ENCODE results near the gene IRF9. TPM values are rescaled to one million over a fixed set of nuclear protein-coding genes. Genes with fewer than 3 reads are reported as not detected.

The IRF9 gene
- polyA plus RNA-seq, 1 donor, result 104 TPM

GRCh38 chr14:24178399-24179178 lies 17.5 kb downstream of the IRF9 start:
- Histone ChIP-seq H3K9me3 (ENCODE audit: control insufficient read depth, low read depth, low read length) (no peaks in the 10 kb centered on the region), H3K27ac (ENCODE audit: low read length) (peak overlapping the region; percentile 91), H3K36me3 (ENCODE audit: control insufficient read depth, insufficient read depth, low read length) (peaks cover 85% of the 10 kb centered on the region), H3K4me1 (ENCODE audit: control insufficient read depth, insufficient read depth, low read length) (peaks cover 56% of the 10 kb centered on the region), H3K27me3 (ENCODE audit: control insufficient read depth, insufficient read depth, low read length) (no peaks in the 10 kb centered on the region), H3K4me3 (ENCODE audit: low read length) (no peak overlapping the region)
- no peak for DNase-seq
- WGBS (ENCODE audit: insufficient coverage, low lambda C conversion rate), result no CpG with 5 or more reads among the region's 12 CpGs

- WGBS (ENCODE audit: insufficient coverage, low lambda C conversion rate), result no CpG with 5 or more reads among the region's 14 CpGs
- Histone ChIP-seq H3K27ac (ENCODE audit: low read length) (peak overlapping the region; percentile 91), H3K4me1 (ENCODE audit: control insufficient read depth, insufficient read depth, low read length) (peaks cover 56% of the 10 kb centered on the region), H3K27me3 (ENCODE audit: control insufficient read depth, insufficient read depth, low read length) (no peaks in the 10 kb centered on the region), H3K4me3 (ENCODE audit: low read length) (no peak overlapping the region), H3K36me3 (ENCODE audit: control insufficient read depth, insufficient read depth, low read length) (peaks cover 93% of the 10 kb centered on the region), H3K9me3 (ENCODE audit: control insufficient read depth, low read depth, low read length) (no peaks in the 10 kb centered on the region)
- DNase-seq, result peak in 1 of 2 donors; percentile 12
These were observed 18.4 kb downstream of the IRF9 start for GRCh38 chr14:24179294-24179960.

- Histone ChIP-seq H3K36me3 (ENCODE audit: control insufficient read depth, insufficient read depth, low read length) (peaks cover 94% of the 10 kb centered on the region), H3K4me1 (ENCODE audit: control insufficient read depth, insufficient read depth, low read length) (peaks cover 56% of the 10 kb centered on the region), H3K9me3 (ENCODE audit: control insufficient read depth, low read depth, low read length) (no peaks in the 10 kb centered on the region), H3K27ac (ENCODE audit: low read length) (peak overlapping the region; percentile 91), H3K27me3 (ENCODE audit: control insufficient read depth, insufficient read depth, low read length) (no peaks in the 10 kb centered on the region), H3K4me3 (ENCODE audit: low read length) (no peak overlapping the region)
- no CpG with 5 or more reads among the region's 18 CpGs for WGBS (ENCODE audit: insufficient coverage, low lambda C conversion rate)
- DNase-seq, result peak; percentile 81 to 91
These were observed 19.1 kb downstream of the IRF9 start for GRCh38 chr14:24179961-24180796.

- no peak for DNase-seq
- no peaks in the 10 kb centered on the region for H3K9me3 ChIP-seq (ENCODE audit: control insufficient read depth, low read depth, low read length)
- peaks cover 100% of the 10 kb centered on the region for H3K36me3 ChIP-seq (ENCODE audit: control insufficient read depth, insufficient read depth, low read length)
- no peak overlapping the region for H3K4me3 ChIP-seq (ENCODE audit: low read length)
- peak overlapping the region; percentile 91 for H3K27ac ChIP-seq (ENCODE audit: low read length)
- H3K27me3 ChIP-seq (ENCODE audit: control insufficient read depth, insufficient read depth, low read length), result no peaks in the 10 kb centered on the region
- H3K4me1 ChIP-seq (ENCODE audit: control insufficient read depth, insufficient read depth, low read length), result peaks cover 52% of the 10 kb centered on the region
- WGBS (ENCODE audit: insufficient coverage, low lambda C conversion rate), result no CpG with 5 or more reads among the region's 19 CpGs
These were observed 20.5 kb downstream of the IRF9 start for GRCh38 chr14:24181371-24182077.

GRCh38 chr14:24182110-24182882 lies 21.2 kb downstream of the IRF9 start:
- Histone ChIP-seq H3K36me3 (ENCODE audit: control insufficient read depth, insufficient read depth, low read length) (peaks cover 100% of the 10 kb centered on the region), H3K4me1 (ENCODE audit: control insufficient read depth, insufficient read depth, low read length) (peaks cover 48% of the 10 kb centered on the region), H3K27me3 (ENCODE audit: control insufficient read depth, insufficient read depth, low read length) (no peaks in the 10 kb centered on the region), H3K4me3 (ENCODE audit: low read length) (no peak overlapping the region), H3K27ac (ENCODE audit: low read length) (peak overlapping the region; percentile 91), H3K9me3 (ENCODE audit: control insufficient read depth, low read depth, low read length) (no peaks in the 10 kb centered on the region)
- no CpG with 5 or more reads among the region's 14 CpGs for WGBS (ENCODE audit: insufficient coverage, low lambda C conversion rate)
- DNase-seq, result no peak

- H3K4me3 ChIP-seq (ENCODE audit: low read length), result no peak overlapping the region
- no peaks in the 10 kb centered on the region for H3K27me3 ChIP-seq (ENCODE audit: control insufficient read depth, insufficient read depth, low read length)
- WGBS (ENCODE audit: insufficient coverage, low lambda C conversion rate), result no CpG with 5 or more reads among the region's 15 CpGs
- peaks cover 94% of the 10 kb centered on the region for H3K36me3 ChIP-seq (ENCODE audit: control insufficient read depth, insufficient read depth, low read length)
- H3K4me1 ChIP-seq (ENCODE audit: control insufficient read depth, insufficient read depth, low read length), result peaks cover 48% of the 10 kb centered on the region
- no peak overlapping the region for H3K27ac ChIP-seq (ENCODE audit: low read length)
- H3K9me3 ChIP-seq (ENCODE audit: control insufficient read depth, low read depth, low read length), result no peaks in the 10 kb centered on the region
- DNase-seq, result no peak
These were observed 22.0 kb downstream of the IRF9 start for GRCh38 chr14:24183014-24183481.

- H3K4me3 ChIP-seq (ENCODE audit: low read length), result no peak overlapping the region
- no peak overlapping the region for H3K27ac ChIP-seq (ENCODE audit: low read length)
- H3K36me3 ChIP-seq (ENCODE audit: control insufficient read depth, insufficient read depth, low read length), result peaks cover 81% of the 10 kb centered on the region
- no CpG with 5 or more reads among the region's 19 CpGs for WGBS (ENCODE audit: insufficient coverage, low lambda C conversion rate)
- peaks cover 35% of the 10 kb centered on the region for H3K4me1 ChIP-seq (ENCODE audit: control insufficient read depth, insufficient read depth, low read length)
- H3K9me3 ChIP-seq (ENCODE audit: control insufficient read depth, low read depth, low read length), result peaks cover 3% of the 10 kb centered on the region
- DNase-seq, result no peak
- no peaks in the 10 kb centered on the region for H3K27me3 ChIP-seq (ENCODE audit: control insufficient read depth, insufficient read depth, low read length)
These were observed 23.3 kb downstream of the IRF9 start for GRCh38 chr14:24184104-24184970.

GRCh38 chr14:24185026-24185425 lies 24.0 kb downstream of the IRF9 start:
- Histone ChIP-seq H3K4me3 (ENCODE audit: low read length) (no peak overlapping the region), H3K27ac (ENCODE audit: low read length) (no peak overlapping the region), H3K4me1 (ENCODE audit: control insufficient read depth, insufficient read depth, low read length) (peaks cover 28% of the 10 kb centered on the region), H3K27me3 (ENCODE audit: control insufficient read depth, insufficient read depth, low read length) (no peaks in the 10 kb centered on the region), H3K36me3 (ENCODE audit: control insufficient read depth, insufficient read depth, low read length) (peaks cover 81% of the 10 kb centered on the region), H3K9me3 (ENCODE audit: control insufficient read depth, low read depth, low read length) (peaks cover 3% of the 10 kb centered on the region)
- 100% methylated on average over 1 of the region's 7 CpGs for WGBS (ENCODE audit: insufficient coverage, low lambda C conversion rate)
- DNase-seq, result no peak

- H3K27me3 ChIP-seq (ENCODE audit: control insufficient read depth, insufficient read depth, low read length), result no peaks in the 10 kb centered on the region
- DNase-seq, result no peak
- H3K4me3 ChIP-seq (ENCODE audit: low read length), result no peak overlapping the region
- H3K27ac ChIP-seq (ENCODE audit: low read length), result no peak overlapping the region
- peaks cover 3% of the 10 kb centered on the region for H3K9me3 ChIP-seq (ENCODE audit: control insufficient read depth, low read depth, low read length)
- no CpG with 5 or more reads among the region's 11 CpGs for WGBS (ENCODE audit: insufficient coverage, low lambda C conversion rate)
- H3K36me3 ChIP-seq (ENCODE audit: control insufficient read depth, insufficient read depth, low read length), result peaks cover 78% of the 10 kb centered on the region
- H3K4me1 ChIP-seq (ENCODE audit: control insufficient read depth, insufficient read depth, low read length), result peaks cover 21% of the 10 kb centered on the region
These were observed 24.7 kb downstream of the IRF9 start for GRCh38 chr14:24185741-24186140.
